NCI-H2196 (cell line): ENCODE results near the gene LAMP5.

Source experiments
- DNase-seq: peaks from one replicate; lab custom pipeline; 2025; ENCODE audit not compliant: unreplicated experiment; lab: John Stamatoyannopoulos, UW

Gene LAMP5

GRCh38 chr20:9514461-9515213 lies at the start of gene LAMP5:
LAMP5 (plus strand) TSS chr20:9514590; CDS start chr20:9514853, 263 bp downstream.
- no peak for DNase-seq

GRCh38 chr20:9467995-9468394 lies 46.4 kb upstream of the LAMP5 start:
- no peak for DNase-seq

GRCh38 chr20:9474835-9475415 lies 39.5 kb upstream of the LAMP5 start:
- DNase-seq, result no peak

- DNase-seq, result no peak
These were observed 38.9 kb upstream of the LAMP5 start for GRCh38 chr20:9475456-9475855.

- DNase-seq, result no peak
These were observed 38.2 kb upstream of the LAMP5 start for GRCh38 chr20:9476174-9476573.

GRCh38 chr20:9476637-9477036 lies 37.8 kb upstream of the LAMP5 start:
- DNase-seq, result no peak

- DNase-seq, result no peak
These were observed 35.6 kb upstream of the LAMP5 start for GRCh38 chr20:9478771-9479170.

- no peak for DNase-seq
These were observed 34.3 kb upstream of the LAMP5 start for GRCh38 chr20:9480066-9480465.

GRCh38 chr20:9482180-9482579 lies 32.2 kb upstream of the LAMP5 start:
- DNase-seq, result no peak

GRCh38 chr20:9483131-9483530 lies 31.3 kb upstream of the LAMP5 start:
- no peak for DNase-seq

- DNase-seq, result no peak
These were observed 28.6 kb upstream of the LAMP5 start for GRCh38 chr20:9485614-9486340.

GRCh38 chr20:9487231-9487630 lies 27.2 kb upstream of the LAMP5 start:
- DNase-seq, result no peak

- DNase-seq, result no peak
These were observed 26.3 kb upstream of the LAMP5 start for GRCh38 chr20:9488063-9488462.

- no peak for DNase-seq
These were observed 24.2 kb upstream of the LAMP5 start for GRCh38 chr20:9490161-9490560.

- no peak for DNase-seq
These were observed 23.8 kb upstream of the LAMP5 start for GRCh38 chr20:9490631-9491030.

- no peak for DNase-seq
These were observed 23.1 kb upstream of the LAMP5 start for GRCh38 chr20:9491324-9491723.

- no peak for DNase-seq
These were observed 22.3 kb upstream of the LAMP5 start for GRCh38 chr20:9492067-9492466.

- DNase-seq, result no peak
These were observed 20.6 kb upstream of the LAMP5 start for GRCh38 chr20:9493803-9494202.

- DNase-seq, result no peak
These were observed 18.7 kb upstream of the LAMP5 start for GRCh38 chr20:9495701-9496100.

GRCh38 chr20:9496155-9496554 lies 18.2 kb upstream of the LAMP5 start:
- DNase-seq, result no peak

GRCh38 chr20:9498322-9498721 lies 16.1 kb upstream of the LAMP5 start:
- no peak for DNase-seq
